Activated naive CD4-positive, alpha-beta T cell treated with anti-CD3 and anti-CD28 coated beads, Interleukin-2, amount 50 U/mL, for 16 hours (primary cell): ENCODE data around the gene FBLN7.
"Not testable (repeated sequence)": the region's sequence is repeated elsewhere in the genome, so short reads cannot be mapped to it uniquely, and the experiment has no call there.

Source experiments
- DNase-seq: peaks from one replicate; pipeline ENCODE4 v3.0.0-alpha.2; 2020

The FBLN7 gene

GRCh38 chr2:112187046-112187715 is 49.0 kb downstream of the FBLN7 start:
- peak; percentile 26 for DNase-seq

- peak; percentile 83 for DNase-seq
These were observed 49.8 kb downstream of the FBLN7 start for GRCh38 chr2:112187805-112188596.

GRCh38 chr2:112189001-112189556 is 50.9 kb downstream of the FBLN7 start:
- peak; percentile 16 for DNase-seq

- DNase-seq = no peak
These were observed 55.8 kb downstream of the FBLN7 start for GRCh38 chr2:112194028-112194427.

- DNase-seq = no peak
These were observed 56.3 kb downstream of the FBLN7 start for GRCh38 chr2:112194482-112194881.

GRCh38 chr2:112195167-112195766 is 57.1 kb downstream of the FBLN7 start:
- no peak for DNase-seq

- no peak for DNase-seq
These were observed 57.8 kb downstream of the FBLN7 start for GRCh38 chr2:112195950-112196349.

- DNase-seq = no peak
These were observed 59.7 kb downstream of the FBLN7 start for GRCh38 chr2:112197868-112198267.

- no peak for DNase-seq
These were observed 60.6 kb downstream of the FBLN7 start for GRCh38 chr2:112198780-112199179.

GRCh38 chr2:112199188-112199587 is 61.0 kb downstream of the FBLN7 start:
- no peak for DNase-seq

- DNase-seq = no peak
These were observed 63.7 kb downstream of the FBLN7 start for GRCh38 chr2:112201696-112202430.

GRCh38 chr2:112204411-112204810 is 66.2 kb downstream of the FBLN7 start:
- DNase-seq = no peak

GRCh38 chr2:112207905-112208304 is 69.7 kb downstream of the FBLN7 start:
- DNase-seq = not testable (repeated sequence)

GRCh38 chr2:112216167-112216566 is 78.0 kb downstream of the FBLN7 start:
- DNase-seq = no peak

GRCh38 chr2:112217854-112218253 is 79.7 kb downstream of the FBLN7 start:
- DNase-seq = no peak

- no peak for DNase-seq
These were observed 82.0 kb downstream of the FBLN7 start for GRCh38 chr2:112220186-112220585.

- DNase-seq = no peak
These were observed 82.6 kb downstream of the FBLN7 start for GRCh38 chr2:112220831-112221230.

- DNase-seq = no peak
These were observed 91.2 kb downstream of the FBLN7 start for GRCh38 chr2:112229348-112229747.

- DNase-seq = no peak
These were observed 92.2 kb downstream of the FBLN7 start for GRCh38 chr2:112230371-112230770.
